Activated T-cell treated with anti-CD3 and anti-CD28 coated beads, Interleukin-2, amount 50 U/mL, for 72 hours (primary cell): ENCODE measurements around the gene OR6C74. TPM values are rescaled to one million over a fixed set of nuclear protein-coding genes. Genes with fewer than 3 reads are reported as not detected.
A peak's percentile ranks its signal among the peaks of the same experiment; 100 is the strongest.

Experiments
- ATAC-seq, 2 donors: fragments of 150-1000 bp; cut with Tn5 transposase; replicated peaks in 1 of 2; 2 replicates each; pipeline ENCODE4 v1.10.0; 2021; ENCODE audit warnings: moderate library complexity in 2 of 2, mild to moderate bottlenecking in 1 of 2
- DNase-seq, 2 donors: peaks; one replicate each; pipeline ENCODE4 v3.0.0; 2021 to 2022; ENCODE audit warnings: mixed read lengths in 1 of 2
- H3K27ac Mint-ChIP-seq: one replicate; pipeline ENCODE4 v1.8.0; 2022; ENCODE audit warnings: mild to moderate bottlenecking, moderate library complexity, mixed read lengths
- H3K27me3 Mint-ChIP-seq: one replicate; pipeline ENCODE4 v1.8.0; 2022; ENCODE audit warnings: low read depth, mixed read lengths
- H3K36me3 Mint-ChIP-seq, 2 donors: one replicate each; pipeline ENCODE4 v1.8.0; 2022; ENCODE audit warnings: mixed read lengths in 2 of 2, mild to moderate bottlenecking in 1 of 2; ENCODE audit not compliant: insufficient read depth in 2 of 2
- H3K4me1 Mint-ChIP-seq: one replicate; pipeline ENCODE4 v1.8.0; 2022; ENCODE audit warnings: low read depth, mixed read lengths
- H3K4me3 Mint-ChIP-seq, 2 donors: one replicate each; pipeline ENCODE4 v1.8.0; 2022; ENCODE audit warnings: mild to moderate bottlenecking in 2 of 2, mixed read lengths in 2 of 2, moderate library complexity in 2 of 2
- H3K9me3 Mint-ChIP-seq, 2 donors: one replicate each; pipeline ENCODE4 v1.8.0; 2022; ENCODE audit warnings: mixed read lengths in 2 of 2
- total RNA-seq, 2 donors: library from RNA; stranded (reverse); gene quantifications; one replicate each; pipeline ENCODE4 v1.2.3, GENCODE V29; 2022

OR6C74 gene
- total RNA-seq: not detected

- DNase-seq: no peak
- Mint-ChIP-seq H3K4me3 (no peak within 1 kb of the TSS), H3K9me3 (no peaks in the 10 kb centered on the region), H3K36me3 (no peaks in the 10 kb centered on the region), H3K27ac (no peak within 1 kb of the TSS), H3K4me1 (no peaks in the 10 kb centered on the region), H3K27me3 (peaks cover 15% of the 10 kb centered on the region)
- ATAC-seq: no peak
Measured at GRCh38 chr12:55244309-55244708, at the start of gene OR6C74. Gene OR6C74 (plus strand): TSS chr12:55244609. CDS start chr12:55247288, 2,679 bp downstream.

- Mint-ChIP-seq H3K27me3 (peaks cover 19% of the 10 kb centered on the region), H3K4me3 (no peak within 1 kb of the TSS), H3K4me1 (no peaks in the 10 kb centered on the region), H3K27ac (no peak within 1 kb of the TSS), H3K36me3 (no peaks in the 10 kb centered on the region), H3K9me3 (peaks cover 0 to 2% of the 10 kb centered on the region in 2 donors)
- DNase-seq: no peak
- ATAC-seq: no peak
Measured at GRCh38 chr12:55220725-55221124, 23.7 kb upstream of the OR6C74 start, which contains the start of gene OR10A7. Gene OR10A7 (plus strand): TSS chr12:55221025. CDS start chr12:55221025, 0 bp downstream.

DNA sequence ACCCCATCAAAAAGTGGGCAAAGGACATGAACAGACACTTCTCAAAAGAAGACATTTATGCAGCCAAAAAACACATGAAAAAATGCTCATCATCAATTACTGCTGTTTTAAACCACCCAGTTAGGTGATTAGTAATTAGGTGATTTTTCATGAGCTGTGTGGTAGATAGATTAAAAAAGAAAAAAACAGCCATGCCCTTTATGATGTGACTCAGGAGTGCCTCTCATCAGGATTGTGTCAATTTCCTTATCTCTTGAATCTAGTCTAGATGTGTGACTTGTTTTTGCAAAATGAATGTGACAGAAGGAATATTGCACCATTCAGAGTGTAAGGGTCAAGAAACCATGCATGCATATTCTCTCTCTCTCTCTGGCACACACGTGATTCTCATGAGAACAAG, 17.9 kb upstream of the OR6C74 start:
- Mint-ChIP-seq H3K4me3 (no peak overlapping the region), H3K9me3 (peaks cover 0 to 2% of the 10 kb centered on the region in 2 donors), H3K27ac (no peak overlapping the region), H3K4me1 (peaks cover 6% of the 10 kb centered on the region), H3K27me3 (peaks cover 34% of the 10 kb centered on the region), H3K36me3 (no peaks in the 10 kb centered on the region)
- DNase-seq: no peak
- ATAC-seq: peak; percentile 74 to 81

DNA sequence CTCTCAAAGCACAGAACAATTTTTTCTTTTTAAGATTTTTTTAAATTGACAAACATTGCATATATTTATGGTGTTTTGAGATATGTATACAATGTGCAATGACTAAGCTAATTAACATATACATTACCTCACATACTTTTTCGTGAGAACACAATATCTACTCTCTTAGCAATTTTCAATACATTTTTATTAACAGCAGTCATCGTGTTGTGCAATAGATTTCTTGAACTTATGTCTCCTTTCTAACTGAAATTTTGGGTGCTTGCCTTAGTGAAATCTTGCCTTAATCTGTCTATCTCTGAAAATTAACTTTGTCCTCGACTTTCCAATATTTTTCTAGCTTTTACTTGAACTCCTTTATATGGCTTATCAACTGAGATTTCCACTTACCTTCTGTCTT, 16.8 kb upstream of the OR6C74 start:
- Mint-ChIP-seq H3K9me3 (peaks cover 0 to 2% of the 10 kb centered on the region in 2 donors), H3K36me3 (no peaks in the 10 kb centered on the region), H3K4me3 (no peak overlapping the region), H3K4me1 (peaks cover 6% of the 10 kb centered on the region), H3K27me3 (peaks cover 35% of the 10 kb centered on the region), H3K27ac (no peak overlapping the region)
- ATAC-seq (no peak), DNase-seq (no peak)

DNA sequence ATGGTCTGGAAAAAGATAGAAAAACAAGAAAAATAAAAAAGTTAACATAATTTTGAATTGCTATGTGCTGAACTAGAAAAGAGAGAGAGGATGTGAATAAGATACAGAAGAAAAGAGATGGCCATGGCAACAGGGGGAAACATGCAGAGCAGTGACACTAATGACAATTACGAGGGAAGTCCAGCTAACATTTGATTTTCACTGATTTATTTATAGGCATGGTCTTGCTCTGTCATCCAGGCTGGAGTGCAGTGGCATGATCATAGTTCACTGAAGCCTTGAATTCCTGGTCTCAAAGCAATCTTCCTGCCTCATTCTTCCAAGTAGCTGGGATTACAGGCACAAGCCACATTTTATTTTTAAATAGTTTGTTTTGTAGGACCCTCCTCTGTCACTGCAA, 1.8 kb downstream of the OR6C74 start:
- no peak for ATAC-seq
- Mint-ChIP-seq H3K4me3 (no peak overlapping the region), H3K27ac (no peak overlapping the region), H3K4me1 (no peaks in the 10 kb centered on the region), H3K36me3 (no peaks in the 10 kb centered on the region), H3K9me3 (no peaks in the 10 kb centered on the region), H3K27me3 (peaks cover 20% of the 10 kb centered on the region)
- DNase-seq: no peak

DNA sequence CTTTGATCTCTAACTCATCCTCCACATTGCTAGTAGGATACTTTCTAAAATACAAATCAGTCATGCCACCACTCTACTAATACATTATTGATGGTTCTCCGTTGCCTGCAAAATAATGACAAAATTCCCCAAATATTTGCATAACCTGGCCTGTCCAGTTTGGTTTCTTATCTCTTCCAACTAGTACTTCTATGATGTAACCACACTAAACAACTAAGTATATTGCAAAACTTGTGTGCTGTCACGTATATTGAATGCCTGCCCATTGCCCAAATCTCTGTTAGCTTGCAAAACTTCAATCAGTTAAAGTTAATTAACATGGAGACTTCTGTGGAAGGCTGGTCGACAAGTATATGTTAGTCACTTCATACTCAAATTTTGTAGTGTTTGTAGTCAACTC, 6.5 kb downstream of the OR6C74 start:
- no peak overlapping the region for H3K27ac Mint-ChIP-seq
- no peak overlapping the region for H3K4me3 Mint-ChIP-seq
- H3K27me3 Mint-ChIP-seq: peaks cover 20% of the 10 kb centered on the region
- H3K4me1 Mint-ChIP-seq: no peaks in the 10 kb centered on the region
- H3K9me3 Mint-ChIP-seq: no peaks in the 10 kb centered on the region
- ATAC-seq (no peak), DNase-seq (no peak)
- no peaks in the 10 kb centered on the region for H3K36me3 Mint-ChIP-seq

- no peak overlapping the region for H3K4me3 Mint-ChIP-seq
- H3K27ac Mint-ChIP-seq: no peak overlapping the region
- H3K36me3 Mint-ChIP-seq: no peaks in the 10 kb centered on the region
- ATAC-seq (no peak), DNase-seq (no peak)
- H3K9me3 Mint-ChIP-seq: no peaks in the 10 kb centered on the region
- peaks cover 9% of the 10 kb centered on the region for H3K27me3 Mint-ChIP-seq
- H3K4me1 Mint-ChIP-seq: no peaks in the 10 kb centered on the region
Measured at GRCh38 chr12:55253281-55253680, 8.9 kb downstream of the OR6C74 start.

GRCh38 chr12:55256831-55257230, 12.4 kb downstream of the OR6C74 start:
- H3K36me3 Mint-ChIP-seq: no peaks in the 10 kb centered on the region
- no peaks in the 10 kb centered on the region for H3K4me1 Mint-ChIP-seq
- no peaks in the 10 kb centered on the region for H3K9me3 Mint-ChIP-seq
- no peak for ATAC-seq
- H3K4me3 Mint-ChIP-seq: no peak overlapping the region
- no peak for DNase-seq
- H3K27ac Mint-ChIP-seq: no peak overlapping the region
- H3K27me3 Mint-ChIP-seq: no peaks in the 10 kb centered on the region

GRCh38 chr12:55258303-55258702, 13.9 kb downstream of the OR6C74 start:
- ATAC-seq (no peak), DNase-seq (no peak)
- H3K4me1 Mint-ChIP-seq: no peaks in the 10 kb centered on the region
- H3K4me3 Mint-ChIP-seq: no peak overlapping the region
- no peak overlapping the region for H3K27ac Mint-ChIP-seq
- H3K36me3 Mint-ChIP-seq: no peaks in the 10 kb centered on the region
- H3K27me3 Mint-ChIP-seq: no peaks in the 10 kb centered on the region
- no peaks in the 10 kb centered on the region for H3K9me3 Mint-ChIP-seq

- Mint-ChIP-seq H3K27me3 (peaks cover 13% of the 10 kb centered on the region), H3K36me3 (peaks cover 0 to 3% of the 10 kb centered on the region in 2 donors), H3K4me3 (no peak overlapping the region), H3K9me3 (no peaks in the 10 kb centered on the region), H3K27ac (no peak overlapping the region), H3K4me1 (no peaks in the 10 kb centered on the region)
- ATAC-seq (no peak), DNase-seq (no peak)
Measured at GRCh38 chr12:55280991-55281390, 36.6 kb downstream of the OR6C74 start.

GRCh38 chr12:55289999-55290398, 45.6 kb downstream of the OR6C74 start:
- no peak overlapping the region for H3K4me3 Mint-ChIP-seq

More at GRCh38 chr12:55289999-55290398, 45.6 kb downstream of the OR6C74 start:
- Mint-ChIP-seq H3K9me3 (no peaks in the 10 kb centered on the region), H3K36me3 (no peaks in the 10 kb centered on the region), H3K27me3 (peaks cover 20% of the 10 kb centered on the region), H3K27ac (no peak overlapping the region), H3K4me1 (no peaks in the 10 kb centered on the region)
- ATAC-seq (no peak), DNase-seq (no peak)

Other genes starting within 250 kb of the OR6C74 start
- gene NEUROD4, start 224.6 kb upstream of the OR6C74 start, total RNA-seq: not detected
- gene OR9K2, start 118.2 kb upstream of the OR6C74 start, total RNA-seq: not detected
- gene OR10A7, start 23.6 kb upstream of the OR6C74 start, total RNA-seq: not detected
- gene OR6C6, start 52.0 kb downstream of the OR6C74 start, total RNA-seq: not detected
- gene OR6C1, start 69.7 kb downstream of the OR6C74 start, total RNA-seq: not detected
- not detected for gene OR6C3, start 86.1 kb downstream of the OR6C74 start, total RNA-seq
- gene OR6C75, start 118.4 kb downstream of the OR6C74 start, total RNA-seq: not detected
- not detected for gene OR6C65, start 155.9 kb downstream of the OR6C74 start, total RNA-seq
- not detected for gene OR6C76, start 181.6 kb downstream of the OR6C74 start, total RNA-seq
- not detected for gene OR6C2, start 199.5 kb downstream of the OR6C74 start, total RNA-seq
- under 1 TPM in 1 of 2 donors, not detected in 1; 0.26 TPM for gene OR6C70, start 225.5 kb downstream of the OR6C74 start, total RNA-seq
- not detected for gene OR6C68, start 247.8 kb downstream of the OR6C74 start, total RNA-seq